Measurements from ENCODE around the gene NPRL2. TPM values are rescaled to one million over a fixed set of nuclear protein-coding genes. Genes with fewer than 3 reads are reported as not detected.

NPRL2 gene
- total and polyA plus RNA-seq, 7 donors, result 16.8 to 28.5 (median 19.1) TPM

DNA sequence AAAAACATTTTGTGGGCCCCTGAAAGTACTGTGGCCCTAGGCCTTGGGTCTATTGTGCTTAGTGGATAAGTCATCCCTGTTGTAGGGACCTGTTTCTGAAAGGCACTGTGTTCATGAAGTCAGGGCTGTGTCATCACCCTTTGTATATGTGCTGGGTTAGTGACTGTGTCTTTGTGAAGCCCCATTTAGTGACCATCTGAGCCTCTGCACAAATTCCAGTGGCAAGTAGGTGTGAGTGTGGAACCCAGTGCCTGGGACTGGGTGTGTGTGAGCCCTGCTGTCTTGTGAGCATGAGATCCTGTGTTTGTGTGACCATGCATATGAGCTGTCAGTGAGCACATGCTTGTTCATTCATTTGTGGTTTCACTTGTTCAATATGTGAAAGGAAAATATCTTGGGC is 46.0 kb downstream of the NPRL2 start:
- Histone ChIP-seq H3K9me3 (no peaks in the 10 kb centered on the region), H3K27ac (no peak overlapping the region), H3K27me3 (no peaks in the 10 kb centered on the region), H3K4me3 (no peak overlapping the region), H3K36me3 (no peaks in the 10 kb centered on the region), H3K4me1 (peaks cover 0 to 32% (median 30%) of the 10 kb centered on the region in 4 donors)
- DNase-seq, result no peak
- intact Hi-C loops (cut with DNase I), result no loop called here
- TF ChIP-seq POLR2A (IDR thresholded peaks at IDR 0.05), result no peak
- no peak for TF ChIP-seq EP300 (IDR thresholded peaks at IDR 0.05)
- TF ChIP-seq, protein P1, sequence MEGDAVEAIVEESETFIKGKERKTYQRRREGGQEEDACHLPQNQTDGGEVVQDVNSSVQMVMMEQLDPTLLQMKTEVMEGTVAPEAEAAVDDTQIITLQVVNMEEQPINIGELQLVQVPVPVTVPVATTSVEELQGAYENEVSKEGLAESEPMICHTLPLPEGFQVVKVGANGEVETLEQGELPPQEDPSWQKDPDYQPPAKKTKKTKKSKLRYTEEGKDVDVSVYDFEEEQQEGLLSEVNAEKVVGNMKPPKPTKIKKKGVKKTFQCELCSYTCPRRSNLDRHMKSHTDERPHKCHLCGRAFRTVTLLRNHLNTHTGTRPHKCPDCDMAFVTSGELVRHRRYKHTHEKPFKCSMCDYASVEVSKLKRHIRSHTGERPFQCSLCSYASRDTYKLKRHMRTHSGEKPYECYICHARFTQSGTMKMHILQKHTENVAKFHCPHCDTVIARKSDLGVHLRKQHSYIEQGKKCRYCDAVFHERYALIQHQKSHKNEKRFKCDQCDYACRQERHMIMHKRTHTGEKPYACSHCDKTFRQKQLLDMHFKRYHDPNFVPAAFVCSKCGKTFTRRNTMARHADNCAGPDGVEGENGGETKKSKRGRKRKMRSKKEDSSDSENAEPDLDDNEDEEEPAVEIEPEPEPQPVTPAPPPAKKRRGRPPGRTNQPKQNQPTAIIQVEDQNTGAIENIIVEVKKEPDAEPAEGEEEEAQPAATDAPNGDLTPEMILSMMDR (IDR thresholded peaks at IDR 0.05), result no peak
- no peak for TF ChIP-seq POLR2AphosphoS5 (IDR thresholded peaks at IDR 0.05)

DNA sequence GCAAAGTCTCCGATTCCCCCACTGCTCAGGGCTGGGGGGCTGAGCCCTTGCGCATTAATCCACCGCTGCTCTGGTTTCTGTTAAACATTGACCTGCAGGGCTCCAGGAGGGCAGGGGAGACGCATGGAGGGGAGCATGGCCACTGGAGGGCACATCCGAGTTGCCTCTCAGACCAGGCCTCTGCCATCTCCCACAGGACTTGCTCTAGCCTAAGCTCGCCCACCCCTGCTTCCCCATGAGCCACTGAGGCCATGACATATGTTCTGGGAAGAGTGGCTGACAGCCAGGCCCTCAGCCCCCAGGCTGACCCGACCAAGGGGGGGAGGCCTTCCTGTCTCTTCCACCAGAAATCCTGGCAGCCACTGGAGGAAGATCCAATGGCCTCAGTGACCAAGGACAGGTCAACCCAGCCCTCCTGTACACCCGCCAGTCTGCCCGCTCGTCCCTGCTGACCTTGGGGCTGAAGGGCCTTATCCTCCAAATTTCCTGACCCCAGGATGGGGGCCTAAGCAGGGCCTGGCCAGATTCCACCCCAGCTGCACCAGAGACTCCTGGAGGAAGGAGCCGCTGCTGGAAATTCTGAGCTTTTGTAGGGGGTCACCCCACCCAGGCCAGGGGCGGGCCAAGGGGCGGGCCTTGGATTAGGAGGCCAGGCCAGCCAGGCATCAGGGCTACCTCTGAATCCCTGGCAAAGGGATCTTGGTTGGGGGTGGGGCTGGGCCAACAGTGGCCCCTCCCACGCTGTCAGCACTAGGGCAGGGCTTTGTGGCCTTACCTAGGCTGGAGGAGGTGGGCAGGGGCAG is 47.4 kb downstream of the NPRL2 start, which contains the start of gene HYAL1:
TSS of gene HYAL1 (minus strand) at position 562 of the 803 bp plus-strand sequence. CDS start 618 bp downstream, outside the sequence.
- H3K9me3 ChIP-seq, result no peaks in the 10 kb centered on the region
- no peaks in the 10 kb centered on the region for H3K27me3 ChIP-seq
- peak within 1 kb of the TSS; percentile 48 to 72 (median 58) for H3K27ac ChIP-seq
- DNase-seq, result peak; percentile 83
- peaks cover 4 to 38% (median 37%) of the 10 kb centered on the region in 4 donors for H3K4me1 ChIP-seq
- H3K36me3 ChIP-seq, result no peaks in the 10 kb centered on the region
- WGBS, 2 donors, result 40 to 71% methylated on average over 14 of the region's 14 CpGs
- intact Hi-C loops (cut with DNase I), result no loop called here
- no peak for TF ChIP-seq EP300 (IDR thresholded peaks at IDR 0.05)
- peak in 2 of 4 donors; percentile 30 to 49 for TF ChIP-seq POLR2AphosphoS5 (IDR thresholded peaks at IDR 0.05)
- TF ChIP-seq POLR2A (IDR thresholded peaks at IDR 0.05), result no peak
- H3K4me3 ChIP-seq, result peak within 1 kb of the TSS in 1 of 4 donors; percentile 14

DNA sequence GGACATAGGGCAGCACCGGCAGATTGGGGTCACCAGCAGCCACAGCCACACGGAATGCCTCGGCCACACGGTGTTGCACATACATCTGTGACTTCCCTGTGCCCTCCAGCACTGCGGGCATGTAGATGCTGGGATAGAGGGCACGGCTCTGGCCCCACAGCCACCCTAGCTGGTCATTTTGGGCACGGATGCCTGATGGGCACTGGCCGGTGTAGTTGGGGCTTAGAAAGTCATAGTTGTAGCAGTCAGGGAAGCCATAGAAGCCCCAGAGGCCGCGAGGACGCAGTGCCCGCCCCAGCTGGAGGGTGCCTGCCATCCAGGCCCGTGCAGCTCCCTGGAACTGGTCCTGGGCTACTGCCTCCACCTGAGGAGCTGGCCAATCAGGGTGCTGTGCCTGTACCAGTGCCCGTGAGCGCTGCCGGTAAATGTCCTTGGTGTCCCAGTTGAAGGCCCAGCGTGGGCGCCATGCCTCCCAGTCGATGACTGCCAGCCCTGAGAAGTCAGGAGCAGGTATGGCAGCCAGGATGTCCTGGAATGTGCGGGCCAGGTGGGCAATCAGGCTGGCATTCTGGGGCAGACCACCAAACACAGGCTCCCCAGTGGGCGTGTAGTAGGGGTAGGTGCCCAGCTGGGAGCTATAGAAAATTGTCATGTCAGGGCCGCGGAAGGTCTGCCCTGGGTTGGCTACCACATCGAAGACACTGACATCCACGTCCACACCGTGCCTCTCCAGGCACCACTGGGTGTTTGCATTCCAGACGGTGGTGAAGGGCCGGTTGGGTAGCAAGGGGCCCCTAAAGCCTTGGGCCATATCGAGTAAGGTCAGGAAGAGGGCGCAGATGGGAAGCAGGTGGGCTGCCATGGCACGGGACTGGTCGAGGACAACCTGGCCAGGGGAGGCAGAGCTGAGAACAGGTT is 48.2 kb downstream of the NPRL2 start:
- H3K36me3 ChIP-seq, result no peaks in the 10 kb centered on the region
- intact Hi-C loops (cut with DNase I), result no loop called here
- no peak overlapping the region for H3K4me3 ChIP-seq
- H3K27ac ChIP-seq, result peak overlapping the region; percentile 48 to 72 (median 58)
- peaks cover 4 to 45% (median 40%) of the 10 kb centered on the region in 4 donors for H3K4me1 ChIP-seq
- H3K9me3 ChIP-seq, result no peaks in the 10 kb centered on the region
- 92 to 93% methylated on average over 32 of the region's 32 CpGs for WGBS, 2 donors
- no peak for TF ChIP-seq POLR2AphosphoS5 (IDR thresholded peaks at IDR 0.05)
- DNase-seq, result no peak
- H3K27me3 ChIP-seq, result no peaks in the 10 kb centered on the region

DNA sequence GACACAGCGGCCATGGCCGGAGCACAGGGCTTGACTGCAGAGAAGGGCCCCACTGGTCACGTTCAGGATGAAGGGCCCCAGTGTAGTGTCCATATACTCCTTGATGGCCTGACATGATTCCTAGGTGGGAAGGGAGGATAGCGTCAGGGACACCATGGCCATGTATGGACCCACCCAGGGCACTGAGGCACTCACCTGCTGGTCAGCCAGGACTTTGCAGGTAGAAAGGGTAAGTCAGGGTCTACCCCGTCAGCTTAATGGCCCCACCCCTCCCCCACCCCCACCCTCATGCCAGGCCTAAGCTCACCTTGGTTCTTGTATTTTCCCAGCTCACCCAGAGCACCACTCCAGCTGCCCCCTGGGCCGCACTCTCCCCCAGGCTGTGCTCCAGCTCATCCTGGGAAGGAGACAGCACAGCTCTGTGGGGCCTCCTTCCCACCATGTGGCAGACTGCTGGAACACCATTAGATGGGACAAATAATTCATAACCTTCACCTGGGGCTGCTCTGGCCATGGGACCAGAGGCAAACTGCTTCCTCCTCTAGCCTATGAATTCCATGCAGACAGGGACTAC is 49.8 kb downstream of the NPRL2 start:
- TF ChIP-seq, protein P1 (IDR thresholded peaks at IDR 0.05), result no peak
- TF ChIP-seq POLR2AphosphoS5 (IDR thresholded peaks at IDR 0.05) (no peak), EP300 (IDR thresholded peaks at IDR 0.05) (no peak), POLR2A (IDR thresholded peaks at IDR 0.05) (no peak)
- Histone ChIP-seq H3K36me3 (no peaks in the 10 kb centered on the region), H3K4me1 (peaks cover 4 to 45% (median 40%) of the 10 kb centered on the region in 4 donors), H3K9me3 (no peaks in the 10 kb centered on the region), H3K27me3 (no peaks in the 10 kb centered on the region), H3K4me3 (no peak overlapping the region), H3K27ac (peak overlapping the region; percentile 88 to 89 (median 88))
- 92 to 94% methylated on average over 6 of the region's 6 CpGs for WGBS, 2 donors
- DNase-seq, result no peak
- intact Hi-C loops (cut with DNase I), result no loop called here

DNA sequence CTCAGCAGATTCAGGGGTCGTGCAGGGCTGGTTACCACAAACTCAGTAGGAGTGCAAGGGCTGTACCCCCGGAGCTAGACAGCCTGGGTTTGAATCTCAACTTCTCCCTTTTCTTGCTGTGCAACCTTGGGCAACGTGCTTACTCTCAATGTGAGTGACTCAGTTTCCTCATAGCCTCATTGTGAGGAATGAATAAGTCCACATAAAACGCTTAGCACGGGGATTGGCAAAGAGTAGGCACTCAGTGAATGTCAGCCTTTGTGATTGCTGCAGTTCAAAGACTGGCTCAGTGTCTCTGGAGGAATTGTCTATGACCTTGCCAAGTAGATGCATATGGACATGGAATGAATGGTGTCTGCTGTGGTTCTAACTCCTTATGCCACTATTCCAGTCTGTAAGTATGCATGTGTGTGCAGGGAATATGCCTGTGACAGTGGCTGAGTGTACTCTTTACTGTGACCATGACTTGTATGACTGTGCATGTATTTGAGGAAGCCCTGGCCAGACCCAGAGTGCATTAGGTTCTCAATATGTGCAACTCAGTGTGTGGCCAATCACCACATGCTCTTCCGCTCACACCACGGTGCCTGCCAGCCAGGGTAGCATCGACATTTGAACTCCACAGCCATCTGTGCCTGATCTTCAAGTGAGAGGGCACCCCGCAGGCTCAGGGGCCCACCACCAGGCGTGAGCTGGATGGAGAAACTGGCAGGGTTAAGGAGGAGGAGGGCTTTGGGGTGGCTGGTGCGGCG is 50.5 kb downstream of the NPRL2 start:
- TF ChIP-seq, protein P1 (IDR thresholded peaks at IDR 0.05), result no peak
- TF ChIP-seq POLR2A (IDR thresholded peaks at IDR 0.05) (peak in 1 of 2 donors; percentile 24), POLR2AphosphoS5 (IDR thresholded peaks at IDR 0.05) (peak in 1 of 4 donors; percentile 6)
- H3K9me3 ChIP-seq, result no peaks in the 10 kb centered on the region
- no peaks in the 10 kb centered on the region for H3K36me3 ChIP-seq
- peaks cover 4 to 45% (median 40%) of the 10 kb centered on the region in 4 donors for H3K4me1 ChIP-seq
- 55 to 56% methylated on average over 12 of the region's 12 CpGs for WGBS, 2 donors
- H3K27me3 ChIP-seq, result no peaks in the 10 kb centered on the region
- peak; percentile 75 for DNase-seq
- intact Hi-C loops (cut with DNase I), result loop anchor here (2.0 kb wide), 1 partner anchor 21 kb away; no protein-coding TSS in a partner anchor
- H3K27ac ChIP-seq, result peak overlapping the region; percentile 88 to 89 (median 88)
- H3K4me3 ChIP-seq, result peak overlapping the region; percentile 38 to 69 (median 63)
